GM19463 (cell line): ENCODE measurements around the gene PSMB1.

Experiments
- ATAC-seq: cut with Tn5 transposase; IDR thresholded peaks from one replicate; pipeline ENCODE4 v1.9.1; 2021; ENCODE audit warnings: mild to moderate bottlenecking, moderate library complexity; ENCODE audit not compliant: unreplicated experiment

Gene PSMB1

DNA sequence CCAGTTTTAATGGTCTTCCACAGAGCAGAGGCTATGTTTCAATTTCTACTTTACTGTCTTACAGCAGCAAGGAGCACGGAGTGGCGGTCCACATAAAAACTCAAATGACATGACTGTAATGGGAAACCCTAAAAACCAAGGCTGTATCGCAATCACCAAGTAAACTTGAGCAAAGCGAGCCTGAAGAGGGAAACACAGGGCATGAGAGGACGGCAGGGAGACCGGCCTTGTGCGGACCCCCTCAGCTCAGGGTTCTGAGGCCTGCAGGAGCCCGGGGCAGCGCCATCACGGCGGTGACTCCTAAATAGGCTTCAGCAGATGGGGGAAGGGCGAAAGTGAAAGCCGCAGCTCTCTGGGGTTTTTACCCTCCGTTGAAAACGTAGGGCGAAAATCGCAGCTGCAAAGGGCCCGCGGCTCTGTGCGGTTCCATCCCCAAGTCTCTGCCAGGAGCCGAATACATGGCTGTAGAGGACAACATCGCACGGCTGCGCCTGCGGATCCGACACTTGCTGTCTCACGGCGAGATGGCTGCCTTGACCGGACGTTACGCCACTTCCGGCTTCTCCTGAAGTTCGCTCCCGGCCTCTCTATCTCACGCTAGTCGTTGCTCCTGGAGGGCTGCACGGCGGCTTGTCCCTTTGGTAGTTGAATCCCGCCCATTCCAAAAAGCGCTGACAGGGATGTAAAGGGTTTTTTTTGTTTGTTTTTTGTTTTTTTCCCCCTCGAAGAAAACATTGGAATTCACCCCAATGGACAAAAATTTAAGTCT lies at the start of gene PSMB1:
TSS of gene PSMB1 (minus strand) at position 543 of the 769 bp plus-strand sequence. CDS start at position 478, 65 bp downstream.
- ATAC-seq: peak; percentile 59

DNA sequence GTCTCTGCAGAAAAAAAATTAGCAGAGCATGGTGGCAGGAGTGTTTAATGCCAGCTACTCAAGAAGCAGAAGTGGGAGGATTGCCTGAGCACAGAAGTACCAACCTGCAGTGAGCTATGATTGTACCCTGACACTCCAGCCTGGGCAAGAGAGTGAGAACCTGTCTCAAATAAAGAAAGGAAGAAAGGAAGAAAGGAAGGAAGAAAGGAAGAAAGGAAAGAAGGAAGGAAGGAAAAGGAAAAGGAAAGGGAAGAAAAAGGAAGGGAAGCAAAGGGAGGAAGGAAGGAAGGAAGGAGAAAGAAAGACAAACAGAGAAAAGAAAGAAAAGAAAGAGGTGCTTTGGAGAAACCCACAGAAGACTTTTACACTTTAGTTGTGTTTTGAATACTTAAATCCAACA lies 44.2 kb upstream of the PSMB1 start:
- ATAC-seq: no peak

GRCh38 chr6:170596426-170596825 lies 43.3 kb upstream of the PSMB1 start:
- no peak for ATAC-seq

DNA sequence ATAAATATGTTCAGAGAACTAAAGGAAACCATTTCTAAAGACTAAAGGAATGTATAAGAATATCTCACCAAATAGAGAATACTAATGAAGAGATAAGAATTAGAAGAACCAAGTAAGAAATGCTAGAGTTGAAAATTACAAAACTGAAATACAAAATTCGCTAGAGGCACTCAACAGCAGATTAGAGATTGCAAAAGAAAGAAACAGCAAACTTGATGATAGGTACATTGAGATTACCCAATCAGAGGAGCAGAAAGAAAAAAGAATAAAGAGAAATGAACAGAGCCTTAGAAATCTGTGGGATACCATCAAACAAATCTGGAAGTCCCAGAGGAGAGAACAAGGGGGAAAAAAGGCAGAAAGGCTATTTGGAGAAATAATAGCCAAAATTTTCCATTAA lies 37.6 kb upstream of the PSMB1 start:
- ATAC-seq: no peak

GRCh38 chr6:170584954-170585498 lies 31.9 kb upstream of the PSMB1 start:
- peak; percentile 24 for ATAC-seq

- peak; percentile 96 for ATAC-seq
Measured at GRCh38 chr6:170584181-170584953, 31.3 kb upstream of the PSMB1 start, which contains the start of gene PDCD2. PDCD2 (minus strand) TSS chr6:170584637; CDS start chr6:170584581, 56 bp downstream.

DNA sequence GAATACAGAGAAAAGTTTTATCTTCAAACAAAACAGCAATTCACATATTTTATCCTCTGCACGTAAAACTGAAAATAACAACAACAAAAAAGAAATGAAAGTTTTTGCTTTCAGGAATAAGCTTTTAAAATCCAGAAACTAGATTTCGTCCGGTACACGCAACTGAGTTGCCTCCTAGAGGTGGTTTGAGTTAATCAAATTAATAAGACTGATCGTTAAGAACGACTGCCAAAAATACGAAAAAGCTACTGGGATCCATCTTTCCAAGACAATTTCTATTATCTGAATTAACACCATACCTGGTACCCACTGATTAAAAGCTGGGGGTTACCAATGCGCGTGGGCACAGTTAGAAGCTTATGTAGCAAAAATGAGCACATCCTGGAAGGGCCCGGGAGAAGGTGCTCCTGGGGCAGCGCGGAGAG lies 30.7 kb upstream of the PSMB1 start:
- no peak for ATAC-seq

DNA sequence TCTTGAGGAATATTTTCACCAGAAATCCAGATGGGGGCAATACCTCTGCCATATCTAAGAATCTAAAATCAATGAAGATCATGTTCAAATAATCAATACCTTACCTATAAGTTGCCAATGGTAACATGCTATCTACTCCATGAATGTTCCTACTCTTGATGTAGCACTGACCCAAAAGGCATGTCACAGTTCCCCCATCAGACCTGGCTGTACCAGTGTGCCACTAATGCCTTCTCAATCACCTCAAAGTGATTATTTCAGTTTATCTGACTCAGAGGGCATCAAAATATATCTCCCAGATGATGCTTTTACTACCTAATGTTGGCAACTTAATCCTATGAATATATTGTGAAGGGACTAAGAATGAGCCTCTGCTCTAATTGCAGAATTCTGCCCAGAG lies 25.8 kb upstream of the PSMB1 start:
- ATAC-seq: no peak

DNA sequence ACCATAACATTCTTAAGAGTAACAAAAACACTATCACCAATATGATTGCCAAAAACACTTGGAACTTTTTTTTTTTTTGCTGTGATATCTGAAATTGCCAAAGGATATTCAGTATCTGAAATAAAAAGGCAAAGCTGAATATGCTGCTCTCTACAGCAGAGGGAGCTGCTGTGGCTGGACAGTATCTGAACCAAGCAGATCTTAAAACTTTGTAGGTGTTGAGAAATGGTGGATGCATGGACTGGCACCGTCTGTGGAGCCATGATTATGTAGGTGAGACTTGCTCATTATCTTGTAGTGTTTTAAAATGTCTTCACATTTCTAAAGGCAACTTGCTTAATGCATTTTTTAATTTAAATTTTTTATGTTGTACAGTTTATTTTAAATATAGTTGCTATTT lies 22.1 kb upstream of the PSMB1 start:
- ATAC-seq: no peak

DNA sequence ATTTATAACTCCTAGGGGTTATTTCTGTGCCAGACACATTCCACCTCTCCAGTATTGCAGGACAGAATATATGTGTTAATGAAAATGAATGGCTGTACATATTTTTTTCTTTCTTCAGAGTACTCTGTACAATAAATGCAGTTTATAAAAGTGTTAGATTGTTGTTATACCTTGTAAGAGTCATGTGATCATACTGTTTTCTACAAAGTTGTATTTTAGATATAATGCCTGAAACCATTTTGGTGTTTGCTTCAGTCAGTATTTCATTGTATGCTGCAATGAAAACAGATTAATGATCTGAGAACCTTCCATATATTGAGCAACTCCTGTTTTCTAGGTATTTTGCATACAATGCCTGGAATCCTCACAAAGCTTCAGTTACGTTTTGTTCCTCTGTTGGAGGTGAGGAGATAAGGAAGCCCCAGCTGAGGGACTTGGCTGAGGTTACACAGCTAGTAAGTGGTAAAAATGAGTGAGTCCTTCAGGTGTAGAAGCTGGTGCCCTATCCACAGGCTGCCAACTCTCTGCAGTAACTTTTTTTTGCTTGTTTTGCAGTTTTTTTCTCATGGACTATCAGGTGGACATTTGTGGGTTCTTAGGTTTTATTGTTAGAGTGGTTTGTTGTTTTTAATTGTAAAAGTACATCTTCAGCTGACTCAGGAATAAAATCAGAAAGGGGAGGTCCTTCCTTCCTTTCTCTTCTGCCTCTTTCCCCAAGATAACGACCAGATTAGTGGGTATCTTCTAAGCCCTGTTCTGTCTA lies 19.8 kb upstream of the PSMB1 start:
- no peak for ATAC-seq

DNA sequence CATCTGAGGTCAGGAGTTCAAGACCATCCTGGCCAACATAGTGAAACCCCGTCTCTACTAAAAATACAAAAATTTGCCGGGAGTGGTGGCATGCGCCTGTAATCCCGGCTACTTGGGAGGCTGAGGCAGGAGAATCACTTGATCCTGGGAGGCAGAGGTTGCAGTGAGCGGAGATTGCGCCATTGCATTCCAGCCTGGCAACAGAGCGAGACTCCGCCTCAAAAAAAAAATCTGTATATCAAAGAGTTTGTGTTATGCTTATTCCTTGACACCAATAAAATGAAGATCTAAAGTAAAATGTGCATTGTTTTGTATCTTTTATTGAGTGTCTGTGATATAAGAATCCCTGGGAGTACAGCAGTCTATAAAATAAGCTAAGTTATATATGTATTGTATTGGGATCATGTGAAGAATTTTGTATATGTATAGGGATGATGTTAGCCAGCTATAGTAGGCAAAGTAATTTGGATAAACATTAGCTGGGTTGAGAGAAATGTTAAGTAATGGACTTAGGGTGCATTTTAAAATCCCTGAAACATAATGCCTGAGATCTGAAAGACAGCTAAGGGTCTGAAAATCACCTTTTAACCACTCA lies 11.9 kb upstream of the PSMB1 start:
- no peak for ATAC-seq

GRCh38 chr6:170561555-170561954 lies 8.4 kb upstream of the PSMB1 start:
- ATAC-seq: no peak

DNA sequence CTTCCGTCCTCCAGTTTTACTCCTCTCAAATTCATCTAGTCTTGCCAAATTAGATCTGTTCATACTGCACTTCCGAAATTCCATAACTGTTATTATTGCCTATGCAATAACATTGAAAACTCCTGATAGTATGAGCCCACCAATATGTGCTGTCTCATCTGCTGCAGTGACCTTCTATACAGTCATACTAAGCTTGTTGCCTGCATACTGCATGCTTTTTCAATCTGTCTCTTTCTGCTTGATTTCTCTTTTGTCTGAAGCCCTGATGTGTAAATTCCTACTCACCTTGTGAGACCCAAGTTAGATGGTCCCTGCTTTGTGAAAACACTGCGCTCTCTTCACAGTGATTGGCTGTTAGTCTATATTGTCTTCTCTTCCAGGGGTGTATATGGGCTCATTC lies 2.2 kb upstream of the PSMB1 start:
- no peak for ATAC-seq

GRCh38 chr6:170554796-170555137 lies 1.7 kb upstream of the PSMB1 start:
- ATAC-seq: no peak

DNA sequence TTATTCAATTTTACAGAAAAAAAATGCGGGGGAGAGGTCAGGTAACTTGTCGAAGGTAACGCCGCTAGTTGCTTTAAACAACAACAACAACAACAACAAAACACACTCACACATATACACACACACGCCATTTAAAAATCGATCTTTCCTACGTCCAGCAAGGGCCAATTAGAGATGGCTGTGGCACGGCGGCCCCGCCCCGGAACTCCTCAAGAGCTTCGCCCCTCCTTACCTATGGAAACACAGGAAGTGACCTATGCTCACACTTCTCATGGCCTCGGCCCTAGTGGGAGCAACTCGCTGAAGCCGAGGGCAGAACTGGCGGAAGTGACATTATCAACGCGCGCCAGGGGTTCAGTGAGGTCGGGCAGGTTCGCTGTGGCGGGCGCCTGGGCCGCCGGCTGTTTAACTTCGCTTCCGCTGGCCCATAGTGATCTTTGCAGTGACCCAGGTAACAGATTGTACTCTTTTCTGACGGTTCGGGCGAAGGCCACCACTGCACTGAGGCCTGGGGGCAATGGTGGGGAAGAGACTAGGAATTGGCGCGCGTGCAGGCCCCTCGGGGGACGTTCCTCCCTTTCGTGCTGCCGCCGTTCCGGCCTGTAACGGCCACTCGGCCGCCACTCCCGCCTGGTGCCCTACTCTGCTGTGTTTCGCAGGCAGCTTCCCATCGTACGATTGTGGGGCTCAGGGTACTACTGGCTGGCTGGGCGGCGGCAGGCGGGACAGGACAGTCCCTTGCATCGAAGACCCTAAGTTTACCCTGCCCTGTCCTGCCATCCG lies 1.1 kb upstream of the PSMB1 start, which contains the start of gene TBP:
TSS of gene TBP (plus strand) at position 357 of the 783 bp plus-strand sequence. CDS start 2,661 bp downstream, outside the sequence.
- ATAC-seq: peak; percentile 94

- peak; percentile 25 for ATAC-seq
Measured at GRCh38 chr6:170553534-170554012, 466 bp upstream of the PSMB1 start.

DNA sequence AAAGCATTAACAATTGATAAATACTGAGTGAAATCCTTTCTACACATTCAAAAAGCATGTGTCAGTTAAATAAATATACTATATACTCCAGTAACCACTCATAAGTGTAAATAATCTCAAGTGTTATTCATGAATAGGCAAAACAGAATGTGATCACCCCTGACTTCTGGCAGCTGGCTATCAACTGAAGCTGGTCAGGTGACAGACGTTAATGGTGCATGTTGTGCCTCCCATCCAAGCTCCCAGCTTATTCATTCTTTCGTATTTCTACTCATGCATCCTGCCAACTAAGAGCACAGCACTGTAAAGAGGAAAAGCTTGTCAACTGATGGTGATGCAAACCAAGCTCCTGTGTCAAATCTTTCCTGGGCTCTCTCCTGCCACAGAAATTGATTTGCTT lies 7.7 kb downstream of the PSMB1 start:
- ATAC-seq: no peak

GRCh38 chr6:170542031-170542719 lies 10.9 kb downstream of the PSMB1 start:
- ATAC-seq: no peak

DNA sequence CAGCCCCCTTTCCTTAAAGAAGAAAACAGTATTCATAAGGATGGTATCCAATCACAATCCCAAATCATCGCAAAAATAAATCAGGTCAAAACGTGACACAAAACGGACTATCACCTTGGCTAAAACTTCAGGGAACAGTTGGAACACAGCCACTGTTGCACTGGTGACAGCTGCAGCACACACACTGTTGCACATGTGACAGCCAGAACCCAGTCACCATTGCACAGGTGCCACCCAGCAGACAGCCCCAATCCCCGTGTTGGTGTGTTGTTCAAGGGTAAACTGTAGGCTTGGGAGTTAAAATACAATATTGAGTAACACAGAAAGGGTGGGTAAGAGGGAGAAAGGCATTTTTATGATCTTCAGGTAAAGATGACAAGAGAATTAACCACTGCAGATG lies 15.8 kb downstream of the PSMB1 start:
- no peak for ATAC-seq
